Activated CD8-positive, alpha-beta memory T cell treated with anti-CD3 and anti-CD28 coated beads, Interleukin-2, amount 50 U/mL, for 24 hours (primary cell): Measurements from ENCODE around the gene METTL16.

ENCODE experiments used
- DNase-seq: peaks from one replicate; pipeline ENCODE4 v3.0.0-alpha.2; 2020; ENCODE audit errors: extremely low read depth

The METTL16 gene

DNA sequence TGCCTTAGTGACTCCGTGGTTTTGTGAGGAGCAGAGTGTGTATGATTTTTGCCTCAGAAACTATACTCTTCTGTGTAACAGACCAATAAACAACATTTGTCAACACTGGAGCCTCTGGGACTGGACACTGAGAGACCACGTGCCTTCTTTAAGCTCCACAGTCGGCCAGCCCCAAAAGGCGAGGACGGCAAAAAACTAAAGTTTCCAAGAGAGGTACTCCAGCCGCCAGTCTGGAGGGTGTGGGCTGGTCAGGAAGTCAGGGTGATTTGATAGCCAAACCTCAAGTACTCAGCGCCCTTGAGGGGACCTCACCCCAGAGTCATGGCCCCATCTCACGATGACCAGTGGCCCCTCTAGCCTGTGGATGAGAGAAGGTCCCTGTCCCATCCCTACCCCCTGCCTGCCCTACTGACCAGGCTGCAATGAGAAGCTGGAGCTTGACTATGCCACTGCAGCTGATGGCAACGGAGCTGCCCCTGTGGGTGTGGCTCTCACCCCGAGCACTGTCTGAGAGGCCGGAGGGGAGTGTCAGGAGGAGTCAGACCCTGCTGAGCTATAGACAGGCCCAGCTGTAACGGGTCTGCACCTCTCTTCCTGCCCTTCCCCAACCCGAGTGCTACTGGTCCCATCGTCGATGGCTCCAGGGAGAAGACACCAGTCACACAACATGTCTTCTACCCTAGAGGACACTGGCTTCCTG is 130.6 kb downstream of the METTL16 start:
- no peak for DNase-seq

- no peak for DNase-seq
Observed at GRCh38 chr17:2380226-2380922, 131.3 kb downstream of the METTL16 start.

GRCh38 chr17:2379489-2380225 is 132.0 kb downstream of the METTL16 start:
- no peak for DNase-seq

DNA sequence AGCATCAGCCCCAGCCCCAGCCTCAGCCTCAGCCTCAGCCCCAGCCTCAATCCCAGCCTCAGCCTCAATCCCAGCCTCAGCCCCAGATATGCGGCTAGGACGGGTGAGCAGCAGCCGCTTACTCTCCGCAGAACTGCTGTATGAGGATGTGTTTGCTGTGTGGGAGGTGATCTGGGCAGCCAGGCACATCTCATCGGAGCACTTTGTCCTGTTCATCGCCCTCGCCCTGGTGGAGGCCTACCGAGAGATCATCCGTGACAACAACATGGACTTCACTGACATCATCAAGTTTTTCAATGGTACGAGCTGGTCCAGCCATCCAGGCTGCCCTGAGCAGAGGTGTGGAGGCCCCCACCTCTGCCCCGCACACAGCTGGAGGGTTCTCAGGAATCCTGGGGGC is 132.8 kb downstream of the METTL16 start:
- DNase-seq = no peak

DNA sequence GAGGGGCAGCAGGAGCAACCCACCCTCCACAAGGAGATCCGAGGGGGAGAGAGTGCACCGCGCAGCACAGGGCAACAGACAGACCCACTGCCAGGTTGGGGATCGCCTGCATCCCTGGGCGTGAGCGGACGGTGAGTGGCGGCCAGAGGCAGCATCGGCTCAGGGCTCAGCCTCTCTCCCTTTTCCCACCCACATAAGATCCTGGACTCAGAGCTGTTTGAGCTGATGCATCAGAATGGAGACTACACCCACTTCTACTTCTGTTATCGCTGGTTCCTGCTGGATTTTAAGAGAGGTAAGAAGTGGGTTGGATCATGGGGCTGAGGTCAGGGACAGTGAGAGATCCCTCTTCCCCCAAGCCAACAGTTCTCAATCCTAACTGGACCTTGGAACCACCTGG is 134.0 kb downstream of the METTL16 start:
- DNase-seq = no peak

- no peak for DNase-seq
Observed at GRCh38 chr17:2376107-2376506, 135.6 kb downstream of the METTL16 start.

DNA sequence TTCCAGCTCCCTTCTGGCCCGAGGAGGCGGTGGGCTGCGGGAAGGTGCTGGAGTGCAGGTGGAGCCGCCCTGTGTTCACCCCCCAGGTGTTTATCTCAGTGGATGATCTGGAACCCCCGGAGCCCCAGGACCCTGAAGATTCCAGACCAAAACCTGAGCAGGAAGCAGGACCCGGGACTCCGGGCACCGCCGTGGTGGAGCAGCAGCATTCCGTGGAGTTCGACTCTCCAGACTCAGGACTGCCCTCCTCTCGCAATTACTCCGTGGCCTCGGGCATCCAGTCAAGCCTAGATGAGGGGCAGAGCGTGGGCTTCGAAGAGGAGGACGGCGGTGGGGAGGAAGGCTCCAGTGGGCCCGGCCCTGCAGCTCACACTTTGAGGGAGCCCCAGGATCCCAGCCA is 136.3 kb downstream of the METTL16 start:
- DNase-seq = no peak

DNA sequence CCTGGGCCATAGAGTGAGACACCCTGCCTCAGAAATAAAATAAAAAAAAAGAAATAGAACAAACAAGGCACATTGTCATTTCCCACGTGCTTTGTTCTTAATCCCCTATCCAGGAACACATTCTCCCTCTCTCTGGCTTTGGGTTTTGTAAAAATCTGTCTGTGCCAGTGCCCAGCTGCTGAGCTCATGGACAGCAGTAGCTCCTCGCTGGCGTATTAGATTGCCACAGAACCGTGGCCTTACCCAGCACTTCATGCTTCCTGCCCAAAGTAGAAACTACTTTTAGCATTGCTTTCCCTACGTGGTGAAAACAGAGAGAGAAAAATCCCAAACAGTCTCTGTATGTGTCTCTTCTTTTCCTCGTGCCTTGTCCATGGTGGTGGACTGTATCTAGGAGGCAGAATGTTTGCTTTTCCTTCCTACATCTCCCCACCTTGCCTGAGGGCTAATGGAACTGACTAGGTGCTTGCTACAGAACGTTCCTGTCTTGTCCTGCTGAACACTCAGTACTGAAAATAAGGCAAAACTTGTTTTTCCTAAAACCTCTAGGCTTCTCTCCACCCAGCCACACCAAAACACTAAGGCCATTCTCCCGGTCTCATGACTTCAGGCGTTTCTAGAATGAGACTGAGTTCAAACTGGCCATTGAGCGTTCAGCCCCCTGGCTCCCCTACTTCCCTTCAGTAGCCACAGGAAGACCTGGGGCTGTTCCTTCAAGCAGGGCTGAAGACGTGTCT is 137.0 kb downstream of the METTL16 start:
- DNase-seq = no peak

- DNase-seq = no peak
Observed at GRCh38 chr17:2373179-2373578, 138.5 kb downstream of the METTL16 start.

GRCh38 chr17:2372681-2373080 is 139.0 kb downstream of the METTL16 start:
- no peak for DNase-seq

- DNase-seq = no peak
Observed at GRCh38 chr17:2372180-2372579, 139.5 kb downstream of the METTL16 start.

DNA sequence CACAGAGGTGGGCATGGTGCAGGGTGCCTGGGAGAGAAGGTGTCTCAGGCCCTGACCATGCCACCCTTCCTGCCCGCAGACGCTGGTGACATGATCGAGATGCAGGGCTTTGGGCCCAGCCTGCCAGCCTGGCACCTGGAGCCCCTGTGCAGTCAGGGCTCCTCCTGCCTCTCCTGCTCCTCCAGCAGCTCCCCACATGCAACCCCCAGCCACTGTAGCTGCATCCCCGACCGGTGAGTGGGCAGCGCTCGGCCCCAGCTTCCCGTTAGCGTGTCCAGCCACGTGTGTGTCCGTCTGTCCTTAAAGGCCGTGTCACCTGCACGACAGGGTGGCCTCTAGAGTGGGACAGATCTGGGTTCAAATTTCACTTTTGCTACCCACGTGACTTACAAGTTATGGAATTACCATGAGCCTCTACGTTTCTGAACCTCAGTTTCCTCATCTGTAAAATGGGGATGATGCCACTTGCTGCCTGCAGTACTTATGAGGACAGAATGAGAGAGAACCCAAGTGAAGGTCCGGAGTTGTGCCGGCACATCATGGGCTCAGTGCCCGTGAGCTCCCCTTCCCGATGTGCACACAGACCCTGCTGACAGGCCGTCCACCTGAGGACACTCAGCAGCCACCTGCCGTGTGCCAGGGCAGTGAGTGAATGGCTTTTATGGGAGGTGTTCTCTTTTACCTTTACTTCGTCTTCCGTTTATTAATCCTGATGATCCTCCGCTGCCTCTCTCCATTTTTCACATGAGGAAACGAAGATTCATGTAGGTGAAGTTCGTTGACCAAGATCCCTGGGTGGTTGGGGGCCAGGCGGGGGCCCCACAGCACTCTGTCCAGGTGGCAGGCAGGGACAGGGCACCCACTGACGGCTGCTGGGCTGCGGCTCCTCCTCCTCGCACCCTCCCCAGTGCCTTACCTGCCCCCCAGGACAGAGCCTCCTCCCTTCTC is 140.2 kb downstream of the METTL16 start:
- no peak for DNase-seq

GRCh38 chr17:2370211-2370589 is 141.5 kb downstream of the METTL16 start:
- DNase-seq = no peak

DNA sequence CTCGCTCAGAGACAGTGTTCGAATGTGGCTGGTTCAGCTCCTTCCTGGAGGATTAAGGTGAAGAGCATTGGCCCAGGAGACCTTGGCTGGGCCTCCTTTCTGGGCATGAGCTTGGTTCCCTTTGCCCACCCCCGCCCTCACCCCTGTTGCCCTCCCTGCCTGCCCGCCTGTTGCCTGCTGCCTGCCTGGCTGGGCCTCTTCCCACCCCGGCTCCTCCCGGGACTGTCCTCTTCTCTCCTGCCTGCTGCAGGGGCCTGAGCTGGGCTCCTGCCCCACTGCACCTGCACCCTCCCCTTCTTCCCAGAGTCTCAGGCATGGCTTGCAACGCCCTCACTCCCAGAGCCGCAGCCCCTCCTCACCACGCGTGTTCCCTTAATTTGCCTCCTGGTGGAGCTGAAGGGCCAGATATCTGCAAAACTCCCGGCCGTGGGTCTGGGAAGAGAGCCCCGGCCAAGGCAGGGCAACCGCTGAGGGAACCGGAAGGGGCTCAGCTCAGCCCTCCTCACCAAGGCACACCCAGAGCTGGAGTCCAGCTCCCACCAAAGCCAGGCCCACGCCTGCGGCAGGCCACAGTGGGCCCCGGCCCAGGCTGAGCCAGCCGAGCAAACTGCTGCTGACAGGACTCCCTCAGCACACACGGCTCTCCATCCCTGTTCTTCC is 142.0 kb downstream of the METTL16 start:
- DNase-seq = no peak

DNA sequence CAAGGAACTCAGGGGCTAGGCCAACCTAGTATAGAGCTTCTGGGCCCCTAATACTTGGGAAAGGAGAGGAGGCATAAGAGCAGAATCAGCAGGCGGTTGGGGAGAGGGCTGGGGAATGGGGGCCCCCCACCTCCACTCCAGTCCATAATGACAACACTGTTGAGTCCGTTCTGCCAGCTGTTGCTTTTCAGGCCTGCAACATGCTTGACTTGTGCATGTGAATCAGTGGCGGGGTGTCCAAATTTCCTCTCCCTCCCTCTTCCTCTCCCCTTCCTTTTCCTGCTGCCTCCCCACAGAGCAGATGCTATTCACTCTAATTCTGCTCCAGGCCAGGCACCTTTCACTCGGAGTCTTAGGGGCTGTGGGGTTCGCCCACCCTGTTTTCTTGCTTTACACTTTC is 142.6 kb downstream of the METTL16 start:
- DNase-seq = no peak

DNA sequence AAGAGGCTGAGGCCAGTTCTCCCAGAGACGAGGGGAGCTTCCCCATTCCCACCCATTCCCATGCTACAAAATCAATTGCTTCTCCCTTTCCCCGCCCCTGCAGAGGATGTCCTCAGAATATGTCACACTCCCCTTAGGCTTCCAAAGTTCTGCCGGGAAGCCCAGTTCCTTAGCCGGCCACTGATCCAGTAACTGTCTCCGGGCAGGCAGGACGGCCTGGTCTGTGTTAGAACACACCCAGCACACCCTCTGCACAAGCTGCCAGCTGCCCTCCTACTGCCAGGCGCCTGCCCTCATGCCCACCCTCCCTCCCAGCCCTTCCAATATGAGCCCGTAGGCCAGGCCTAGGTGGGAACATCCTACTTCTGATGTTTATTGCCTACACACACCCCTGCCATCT is 143.3 kb downstream of the METTL16 start:
- DNase-seq = no peak

DNA sequence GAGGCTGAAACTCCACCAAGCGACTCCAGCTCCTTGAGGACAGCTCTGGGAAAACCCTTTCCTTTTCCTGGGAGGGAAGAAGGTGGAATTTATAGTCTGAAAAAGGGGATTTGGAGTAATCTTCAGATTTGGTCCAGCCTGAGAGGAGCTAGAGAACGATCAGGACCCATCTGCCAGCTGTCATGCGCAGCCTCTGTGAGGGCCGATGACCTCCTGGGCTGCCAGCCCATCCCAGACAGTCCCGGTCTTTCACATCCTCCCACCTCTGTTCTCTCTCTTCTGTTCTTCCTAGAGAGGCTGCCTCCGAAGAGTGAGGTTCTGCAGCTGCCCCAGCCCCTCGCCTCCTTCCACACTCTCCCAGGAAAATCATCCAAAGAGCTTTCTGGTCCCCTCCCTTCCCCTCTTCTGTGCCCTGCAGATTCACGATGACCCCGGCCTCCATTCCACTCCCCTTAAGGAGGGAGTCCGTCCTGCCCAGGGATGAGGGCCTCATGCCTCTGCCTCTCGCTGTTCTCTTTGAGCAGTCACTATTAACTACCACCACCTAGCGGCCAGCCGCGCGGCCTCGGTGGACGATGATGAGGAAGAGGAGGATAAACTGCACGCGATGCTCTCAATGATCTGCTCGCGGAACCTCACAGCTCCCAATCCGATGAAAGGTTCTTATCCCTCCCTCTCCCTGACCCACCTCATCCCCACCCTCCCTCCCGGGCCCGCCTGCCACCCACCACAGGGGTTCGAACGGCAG is 144.8 kb downstream of the METTL16 start:
- no peak for DNase-seq
